Testis (tissue), 3 donors: ENCODE results near the gene DENND1C. TPM values are rescaled to one million over a fixed set of nuclear protein-coding genes. Genes with fewer than 3 reads are reported as not detected.

ENCODE experiments used
- DNase-seq: peaks from one replicate; pipeline ENCODE4 v3.0.0-alpha.2; 2019
- H3K27ac ChIP-seq, 2 donors: fragments of 200-600 bp; sonication (generic); one replicate each; pipeline ENCODE4 v1.5.1; 2019
- H3K27me3 ChIP-seq: fragments of 200-600 bp; sonication (generic); one replicate; pipeline ENCODE4 v1.5.1; 2019
- H3K36me3 ChIP-seq: fragments of 200-600 bp; sonication (generic); one replicate; pipeline ENCODE4 v1.5.1; 2017; ENCODE audit warnings: low read depth; ENCODE audit errors: missing control alignments
- H3K4me1 ChIP-seq: fragments of 200-600 bp; sonication (generic); one replicate; pipeline ENCODE4 v1.5.1; 2019
- H3K4me3 ChIP-seq, 2 donors: fragments of 200-600 bp; sonication (generic); one replicate each; pipeline ENCODE4 v1.5.1; 2017 to 2019
- H3K9me3 ChIP-seq: fragments of 200-600 bp; sonication (generic); one replicate; pipeline ENCODE4 v1.5.1; 2017
- POLR2A ChIP-seq: fragments of 450-650 bp; IDR thresholded peaks from one replicate; pipeline ENCODE4 v1.6.1; 2017; ENCODE audit warnings: antibody characterized with exemption, mild to moderate bottlenecking, moderate library complexity
- WGBS, 2 donors: methylation state at CpG; one replicate each; pipeline ENCODE4 v1.1.5; 2018; 5-methylcytosine and 5-hydroxymethylcytosine counted together
- intact Hi-C: fragments of 100-400 bp; cut with DNase I; formaldehyde crosslinking; loops from one replicate; pipeline ENCODE4 v1.15.1; 2023; ENCODE audit warnings: low total_unique reads
- polyA plus RNA-seq: library from polyadenylated mRNA; stranded (reverse); fragments of 350-450 nt; fragmentation: Illumina TruSeq; extraction: RNeasy Lipid Tissue Mini Kit (QIAGEN cat#74804); gene quantifications from one replicate; pipeline ENCODE4 v1.2.3, GENCODE V29; 2014; ENCODE audit warnings: low read depth, low replicate concordance; ENCODE audit not compliant: insufficient read depth
- total RNA-seq, 2 donors: library from RNA; depleted of rRNA; stranded (reverse); fragments of >200 nt; gene quantifications; one replicate each; pipeline ENCODE4 v1.2.3, GENCODE V29; 2016
- TF ChIP-seq, protein P1 (sequence below), 3 experiments: fragments of 450-650 bp in 2 of 3; fragments of 200-600 bp in 1 of 3; sonication (generic) in 1 of 3; IDR thresholded peaks; one replicate each; pipeline ENCODE4 v1.5.1; 2016 to 2019; ENCODE audit warnings: antibody characterized with exemption in 3 of 3, mild to moderate bottlenecking in 2 of 3, moderate library complexity in 1 of 3

The DENND1C gene
- total and polyA plus RNA-seq, 3 donors from 2014 or later = 1.9 to 3.2 (median 2.9) TPM

GRCh38 chr19:6424939-6425731 is 56.5 kb downstream of the DENND1C start:
- H3K4me1 ChIP-seq = peaks cover 16% of the 10 kb centered on the region
- DNase-seq = peak; percentile 100
- WGBS, 2 donors = 2 to 6% methylated on average over 38 to 43 of the region's 43 CpGs
- intact Hi-C loops = loop anchor here (5.0 kb wide), 1 partner anchor 33 kb away; the partner anchor contains the start of gene GTF2F1
- H3K27ac ChIP-seq = peak overlapping the region; percentile 53 to 87
- H3K27me3 ChIP-seq = no peaks in the 10 kb centered on the region
- H3K4me3 ChIP-seq = peak overlapping the region in 1 of 2 donors; percentile 44
- H3K9me3 ChIP-seq = no peaks in the 10 kb centered on the region
- no peaks in the 10 kb centered on the region for H3K36me3 ChIP-seq
- TF ChIP-seq, protein P1, sequence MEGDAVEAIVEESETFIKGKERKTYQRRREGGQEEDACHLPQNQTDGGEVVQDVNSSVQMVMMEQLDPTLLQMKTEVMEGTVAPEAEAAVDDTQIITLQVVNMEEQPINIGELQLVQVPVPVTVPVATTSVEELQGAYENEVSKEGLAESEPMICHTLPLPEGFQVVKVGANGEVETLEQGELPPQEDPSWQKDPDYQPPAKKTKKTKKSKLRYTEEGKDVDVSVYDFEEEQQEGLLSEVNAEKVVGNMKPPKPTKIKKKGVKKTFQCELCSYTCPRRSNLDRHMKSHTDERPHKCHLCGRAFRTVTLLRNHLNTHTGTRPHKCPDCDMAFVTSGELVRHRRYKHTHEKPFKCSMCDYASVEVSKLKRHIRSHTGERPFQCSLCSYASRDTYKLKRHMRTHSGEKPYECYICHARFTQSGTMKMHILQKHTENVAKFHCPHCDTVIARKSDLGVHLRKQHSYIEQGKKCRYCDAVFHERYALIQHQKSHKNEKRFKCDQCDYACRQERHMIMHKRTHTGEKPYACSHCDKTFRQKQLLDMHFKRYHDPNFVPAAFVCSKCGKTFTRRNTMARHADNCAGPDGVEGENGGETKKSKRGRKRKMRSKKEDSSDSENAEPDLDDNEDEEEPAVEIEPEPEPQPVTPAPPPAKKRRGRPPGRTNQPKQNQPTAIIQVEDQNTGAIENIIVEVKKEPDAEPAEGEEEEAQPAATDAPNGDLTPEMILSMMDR (IDR thresholded peaks at IDR 0.05) = peak in 1 of 3 experiments; percentile 1
- TF ChIP-seq POLR2A = no peak

DNA sequence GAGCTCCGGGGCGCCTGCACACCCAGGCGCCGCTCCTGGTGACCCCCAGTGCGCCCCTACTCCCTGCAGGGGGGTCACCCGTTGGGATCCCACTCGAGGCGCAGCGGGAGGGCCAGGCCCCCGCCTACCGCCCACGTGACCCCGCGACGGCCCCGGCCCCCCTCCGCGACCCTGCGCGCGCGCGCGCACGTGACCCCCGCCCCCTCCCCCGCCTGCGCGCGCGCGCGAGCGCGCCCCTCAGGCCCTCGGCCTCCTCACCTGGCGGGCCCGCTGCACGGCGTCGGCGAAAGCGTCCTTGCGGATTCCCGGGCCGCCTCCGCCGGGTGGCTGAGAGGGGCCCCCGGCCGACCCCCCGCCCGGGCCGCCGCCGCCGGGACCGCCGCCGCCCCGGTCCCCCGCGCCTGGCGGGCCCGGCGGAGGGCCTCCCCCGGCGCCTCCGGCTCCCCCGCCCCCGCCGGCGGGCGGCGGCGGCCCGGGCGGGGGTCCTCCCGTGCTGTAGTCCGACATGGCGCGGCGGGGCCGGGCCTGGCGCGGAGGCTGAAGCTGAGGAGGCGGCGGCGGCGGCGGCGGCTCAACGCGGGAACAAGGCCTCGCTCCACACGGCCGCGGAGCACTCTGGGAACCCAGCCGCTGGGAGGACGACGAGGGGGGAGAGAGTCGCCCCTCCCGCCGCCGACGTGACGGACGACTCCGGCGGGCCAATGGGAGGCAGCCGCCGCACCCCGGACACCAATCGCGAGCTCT is 57.2 kb downstream of the DENND1C start, which contains the start of gene KHSRP:
Gene KHSRP, minus strand, starts transcription at position 617 of the 744 bp plus-strand sequence. Its CDS starts 110 bp downstream, at position 507.
- Histone ChIP-seq H3K4me3 (peak within 1 kb of the TSS; percentile 82 to 88), H3K9me3 (no peaks in the 10 kb centered on the region), H3K27ac (peak within 1 kb of the TSS; percentile 74 to 87), H3K36me3 (no peaks in the 10 kb centered on the region), H3K4me1 (peaks cover 16% of the 10 kb centered on the region), H3K27me3 (no peaks in the 10 kb centered on the region)
- DNase-seq = no peak
- 0% methylated on average over 6 to 59 of the region's 114 CpGs for WGBS, 2 donors
- intact Hi-C loops = no loop called here
- TF ChIP-seq POLR2A = peak; percentile 66
- TF ChIP-seq, protein P1 (IDR thresholded peaks at IDR 0.05) = no peak

GRCh38 chr19:6423499-6424194 is 57.9 kb downstream of the DENND1C start:
- Histone ChIP-seq H3K4me1 (peaks cover 16% of the 10 kb centered on the region), H3K4me3 (peak overlapping the region; percentile 82 to 88), H3K27ac (peak overlapping the region; percentile 73 to 74), H3K36me3 (no peaks in the 10 kb centered on the region), H3K9me3 (no peaks in the 10 kb centered on the region), H3K27me3 (no peaks in the 10 kb centered on the region)
- TF ChIP-seq, protein P1 (IDR thresholded peaks at IDR 0.05) = no peak
- no peak for TF ChIP-seq POLR2A
- 1% methylated on average over 13 to 20 of the region's 20 CpGs for WGBS, 2 donors
- DNase-seq = peak; percentile 65
- intact Hi-C loops = no loop called here

DNA sequence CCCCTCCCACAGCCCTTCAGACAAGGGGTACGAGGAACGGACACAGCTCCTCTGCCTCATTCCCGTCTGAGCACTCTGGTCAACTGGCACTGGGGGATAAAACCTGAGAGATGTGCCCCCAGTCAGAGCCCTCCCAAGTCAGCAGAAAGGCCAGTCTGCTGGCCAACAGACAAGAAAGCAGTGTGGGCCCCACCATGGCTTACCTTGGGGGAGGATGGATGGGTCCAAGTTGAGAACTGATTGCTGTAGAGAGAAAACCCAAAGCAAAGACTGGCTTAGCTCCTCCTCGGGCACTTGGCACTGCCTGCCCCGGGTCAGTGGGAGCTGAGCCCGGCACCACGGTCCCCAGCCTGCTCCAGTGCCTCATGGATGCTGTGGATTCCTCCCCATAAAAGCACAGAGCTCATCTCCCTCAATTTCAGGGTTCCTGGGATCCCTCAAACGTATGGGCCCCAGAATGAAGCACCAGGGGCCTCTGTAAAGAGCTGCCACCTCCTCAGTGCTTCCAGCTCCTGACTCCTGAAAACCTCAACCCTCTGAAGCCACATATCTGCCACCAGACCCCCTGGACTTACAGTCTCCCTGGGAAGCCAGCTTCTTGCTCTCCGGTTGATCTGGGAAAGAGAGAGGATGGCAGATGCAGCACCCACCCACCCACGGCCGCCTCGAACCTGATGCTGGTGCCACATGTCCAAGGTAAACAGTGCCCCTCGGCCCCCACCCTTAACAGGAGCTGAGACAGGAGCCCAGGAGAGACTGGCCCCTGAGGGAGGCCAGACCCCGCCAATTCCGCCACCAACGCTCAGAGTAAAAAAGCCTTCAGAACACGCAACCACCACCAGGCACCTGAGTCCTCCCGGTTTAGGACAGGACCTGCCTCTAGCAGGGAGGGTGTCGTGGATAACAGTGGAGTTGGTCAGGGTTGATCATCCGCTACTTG is 60.2 kb downstream of the DENND1C start:
- Histone ChIP-seq H3K27me3 (no peaks in the 10 kb centered on the region), H3K36me3 (no peaks in the 10 kb centered on the region), H3K27ac (no peak overlapping the region), H3K9me3 (no peaks in the 10 kb centered on the region), H3K4me3 (no peak overlapping the region), H3K4me1 (peaks cover 16% of the 10 kb centered on the region)
- TF ChIP-seq, protein P1 (IDR thresholded peaks at IDR 0.05) = no peak
- TF ChIP-seq POLR2A = no peak
- intact Hi-C loops = no loop called here
- 80% methylated on average over 10 to 20 of the region's 20 CpGs for WGBS, 2 donors
- no peak for DNase-seq
